Osteoblast (primary cell): ENCODE results near the gene GRID1. TPM values are rescaled to one million over a fixed set of nuclear protein-coding genes. Genes with fewer than 3 reads are reported as not detected.

ENCODE experiments used
- DNase-seq: peaks from one replicate; pipeline ENCODE4 v3.0.0; 2011; ENCODE audit warnings: low spot score, mixed read lengths; ENCODE audit not compliant: insufficient read length; ENCODE audit errors: missing footprints
- H2AFZ ChIP-seq: 2 replicates; pipeline ENCODE4 v1.6.0; 2011; ENCODE audit warnings: mild to moderate bottlenecking, low read length
- H3K27ac ChIP-seq: 2 replicates; pipeline ENCODE4 v1.5.1; 2011; ENCODE audit warnings: mild to moderate bottlenecking, low read depth, low read length, moderate library complexity
- H3K27me3 ChIP-seq: 2 replicates; pipeline ENCODE4 v1.6.0; 2012; ENCODE audit warnings: mild to moderate bottlenecking, control low read depth, inconsistent platforms, low read length, moderate library complexity; ENCODE audit not compliant: insufficient read depth
- H3K36me3 ChIP-seq: 2 replicates; pipeline ENCODE4 v1.5.1; 2011; ENCODE audit warnings: mild to moderate bottlenecking, low read length, control low read depth, moderate library complexity; ENCODE audit not compliant: insufficient read depth
- H3K4me1 ChIP-seq: 2 replicates; pipeline ENCODE4 v1.5.1; 2011; ENCODE audit warnings: mild to moderate bottlenecking, low read length, control low read depth, moderate library complexity; ENCODE audit not compliant: insufficient read depth
- H3K4me2 ChIP-seq: 2 replicates; pipeline ENCODE4 v1.6.0; 2011; ENCODE audit warnings: mild to moderate bottlenecking, low read length; ENCODE audit not compliant: insufficient read depth
- H3K4me3 ChIP-seq: fragments of 200-600 bp; sonication (generic); 3 replicates; pipeline ENCODE4 v1.5.1; 2012; ENCODE audit warnings: mild to moderate bottlenecking, low read length, inconsistent platforms; ENCODE audit not compliant: insufficient read depth
- H3K79me2 ChIP-seq: 2 replicates; pipeline ENCODE4 v1.6.0; 2012; ENCODE audit warnings: mild to moderate bottlenecking, low read length, control low read depth, inconsistent platforms; ENCODE audit not compliant: insufficient read depth
- H3K9me3 ChIP-seq: 2 replicates; pipeline ENCODE4 v1.5.1; 2011; ENCODE audit warnings: low read depth, low read length, control low read depth
- H4K20me1 ChIP-seq: 2 replicates; pipeline ENCODE4 v1.6.0; 2012; ENCODE audit warnings: mild to moderate bottlenecking, low read length, control low read depth; ENCODE audit not compliant: insufficient read depth
- total RNA-seq: library from RNA; depleted of rRNA; stranded (reverse); fragments of >200 nt; gene quantifications from 2 replicates; pipeline ENCODE4 v1.2.3, GENCODE V29; 2012
- TF ChIP-seq, protein P1 (sequence below): IDR thresholded peaks from 2 replicates; pipeline ENCODE4 v1.5.1; 2011; ENCODE audit warnings: mild to moderate bottlenecking, low read depth, low read length, moderate library complexity; ENCODE audit errors: extremely low read depth

GRID1 gene
- total RNA-seq, 1 donor: not detected

DNA sequence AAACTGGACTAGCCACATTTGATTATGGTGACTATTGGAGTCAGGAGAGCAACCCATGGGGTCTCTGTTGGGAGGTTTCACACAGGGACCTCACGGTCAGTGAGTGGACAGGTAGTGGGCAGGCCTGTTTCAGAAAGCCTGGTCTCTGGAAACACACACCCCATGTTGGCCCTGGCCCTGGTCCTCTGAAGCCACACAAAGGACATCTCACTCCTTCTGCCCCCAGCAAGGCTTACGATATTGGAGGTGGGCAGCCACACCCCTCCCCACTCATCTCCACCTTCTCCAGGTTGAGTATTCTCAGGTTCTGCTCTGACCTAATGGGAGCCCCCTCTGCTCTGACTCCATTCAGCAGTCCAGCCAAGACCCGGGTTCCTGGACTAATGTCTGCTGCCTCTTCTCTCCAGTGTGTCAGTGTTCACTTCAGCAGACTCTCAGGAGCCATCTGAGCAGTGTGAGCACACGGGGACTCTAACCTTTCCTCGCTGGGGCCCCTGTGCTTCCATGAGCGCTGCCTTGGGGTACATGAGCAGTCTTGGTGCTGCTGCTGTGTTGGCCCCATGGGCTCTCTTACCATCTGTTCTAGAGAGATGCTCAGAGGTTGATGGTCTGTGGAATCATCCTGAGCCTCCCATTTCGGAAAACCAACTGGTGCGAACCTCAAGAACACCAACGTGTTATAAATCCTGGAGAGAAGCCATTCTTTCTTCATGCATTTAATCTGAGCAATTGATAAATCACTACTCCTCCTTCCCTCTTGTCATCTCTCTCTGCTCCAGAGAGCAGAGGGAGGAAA lies 748.6 kb downstream of the GRID1 start:
- H3K4me3 ChIP-seq: no peak overlapping the region
- no peak for DNase-seq
- H3K79me2 ChIP-seq: no peaks in the 10 kb centered on the region
- no peaks in the 10 kb centered on the region for H3K36me3 ChIP-seq
- TF ChIP-seq, protein P1, sequence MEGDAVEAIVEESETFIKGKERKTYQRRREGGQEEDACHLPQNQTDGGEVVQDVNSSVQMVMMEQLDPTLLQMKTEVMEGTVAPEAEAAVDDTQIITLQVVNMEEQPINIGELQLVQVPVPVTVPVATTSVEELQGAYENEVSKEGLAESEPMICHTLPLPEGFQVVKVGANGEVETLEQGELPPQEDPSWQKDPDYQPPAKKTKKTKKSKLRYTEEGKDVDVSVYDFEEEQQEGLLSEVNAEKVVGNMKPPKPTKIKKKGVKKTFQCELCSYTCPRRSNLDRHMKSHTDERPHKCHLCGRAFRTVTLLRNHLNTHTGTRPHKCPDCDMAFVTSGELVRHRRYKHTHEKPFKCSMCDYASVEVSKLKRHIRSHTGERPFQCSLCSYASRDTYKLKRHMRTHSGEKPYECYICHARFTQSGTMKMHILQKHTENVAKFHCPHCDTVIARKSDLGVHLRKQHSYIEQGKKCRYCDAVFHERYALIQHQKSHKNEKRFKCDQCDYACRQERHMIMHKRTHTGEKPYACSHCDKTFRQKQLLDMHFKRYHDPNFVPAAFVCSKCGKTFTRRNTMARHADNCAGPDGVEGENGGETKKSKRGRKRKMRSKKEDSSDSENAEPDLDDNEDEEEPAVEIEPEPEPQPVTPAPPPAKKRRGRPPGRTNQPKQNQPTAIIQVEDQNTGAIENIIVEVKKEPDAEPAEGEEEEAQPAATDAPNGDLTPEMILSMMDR: no peak
- H3K4me1 ChIP-seq: no peaks in the 10 kb centered on the region
- no peak overlapping the region for H3K4me2 ChIP-seq
- H3K9me3 ChIP-seq: no peaks in the 10 kb centered on the region
- H2AFZ ChIP-seq: no peak overlapping the region
- no peak overlapping the region for H3K27ac ChIP-seq
- no peaks in the 10 kb centered on the region for H4K20me1 ChIP-seq
- H3K27me3 ChIP-seq: no peaks in the 10 kb centered on the region

DNA sequence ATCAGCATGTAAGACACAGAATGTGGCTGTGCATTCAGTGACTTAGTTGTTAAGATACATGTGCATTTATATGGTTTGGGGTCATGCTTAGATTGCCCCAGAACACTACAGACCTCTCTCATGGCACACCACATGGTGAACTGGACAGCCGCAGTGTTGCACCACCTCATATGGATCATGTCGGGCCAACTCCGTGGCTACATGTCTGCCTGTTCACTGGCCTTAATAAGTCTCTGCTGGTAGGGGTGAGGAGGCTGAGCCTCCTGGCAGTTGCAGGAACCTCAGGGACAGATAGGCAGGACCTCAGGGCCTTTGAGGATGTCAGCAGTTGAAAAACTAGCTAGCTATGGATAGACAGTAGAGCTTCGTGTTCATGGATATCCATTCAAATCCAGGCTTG lies 751.0 kb downstream of the GRID1 start:
- no peak overlapping the region for H2AFZ ChIP-seq
- no peak overlapping the region for H3K4me2 ChIP-seq
- H3K9me3 ChIP-seq: no peaks in the 10 kb centered on the region
- no peaks in the 10 kb centered on the region for H3K4me1 ChIP-seq
- no peak for DNase-seq
- H3K27ac ChIP-seq: no peak overlapping the region
- no peaks in the 10 kb centered on the region for H3K79me2 ChIP-seq
- H3K4me3 ChIP-seq: no peak overlapping the region
- H4K20me1 ChIP-seq: no peaks in the 10 kb centered on the region
- TF ChIP-seq, protein P1: no peak
- H3K27me3 ChIP-seq: no peaks in the 10 kb centered on the region
- H3K36me3 ChIP-seq: no peaks in the 10 kb centered on the region

DNA sequence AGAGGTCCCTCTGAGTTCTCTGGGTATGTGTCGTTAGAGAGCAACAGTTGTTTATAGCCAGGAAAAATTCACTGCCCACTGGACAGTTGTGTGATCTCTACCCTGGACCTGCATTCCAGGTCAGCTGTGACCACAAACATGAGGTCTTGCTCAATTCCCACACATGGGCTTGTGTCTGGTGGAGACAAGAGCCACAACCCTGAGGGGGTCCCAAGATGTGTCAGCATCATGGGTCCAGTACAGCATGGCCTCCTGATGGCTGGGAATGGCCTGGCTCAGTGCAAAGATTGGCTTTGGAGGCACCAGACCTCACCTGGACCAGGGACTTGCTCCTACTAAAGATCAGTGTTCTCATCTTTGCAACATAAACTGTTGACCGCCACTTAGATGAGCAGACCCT lies 751.6 kb downstream of the GRID1 start:
- H3K36me3 ChIP-seq: no peaks in the 10 kb centered on the region
- H4K20me1 ChIP-seq: no peaks in the 10 kb centered on the region
- TF ChIP-seq, protein P1: no peak
- no peaks in the 10 kb centered on the region for H3K79me2 ChIP-seq
- H3K4me3 ChIP-seq: no peak overlapping the region
- H3K27me3 ChIP-seq: no peaks in the 10 kb centered on the region
- no peaks in the 10 kb centered on the region for H3K4me1 ChIP-seq
- no peak overlapping the region for H3K27ac ChIP-seq
- no peak overlapping the region for H3K4me2 ChIP-seq
- DNase-seq: no peak
- H2AFZ ChIP-seq: no peak overlapping the region
- H3K9me3 ChIP-seq: no peaks in the 10 kb centered on the region

DNA sequence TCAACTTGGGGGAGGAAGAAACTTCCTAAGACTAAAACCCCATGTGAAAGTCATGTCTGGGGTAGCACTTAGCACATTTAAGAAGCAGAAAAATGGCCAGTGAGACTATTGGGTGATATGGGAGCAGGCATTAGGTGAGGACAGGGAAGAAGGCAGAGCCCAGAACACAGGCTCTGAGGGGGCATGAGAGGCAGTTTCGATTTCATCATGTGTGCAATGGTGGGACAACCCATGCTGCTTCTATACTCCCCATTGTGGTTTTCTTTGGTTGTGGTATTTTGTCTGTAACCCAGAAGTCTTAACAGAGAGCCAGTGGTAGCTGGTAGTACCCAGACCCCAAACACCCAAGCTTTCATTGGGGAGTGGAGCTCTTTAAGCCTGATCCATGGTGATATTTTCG lies 752.0 kb downstream of the GRID1 start:
- no peaks in the 10 kb centered on the region for H3K9me3 ChIP-seq
- no peaks in the 10 kb centered on the region for H3K36me3 ChIP-seq
- no peaks in the 10 kb centered on the region for H3K4me1 ChIP-seq
- no peak overlapping the region for H3K4me2 ChIP-seq
- H3K4me3 ChIP-seq: no peak overlapping the region
- TF ChIP-seq, protein P1: no peak
- no peaks in the 10 kb centered on the region for H3K79me2 ChIP-seq
- H3K27ac ChIP-seq: no peak overlapping the region
- H3K27me3 ChIP-seq: no peaks in the 10 kb centered on the region
- DNase-seq: no peak
- H2AFZ ChIP-seq: no peak overlapping the region
- H4K20me1 ChIP-seq: no peaks in the 10 kb centered on the region
